Vagina (tissue), 2 donors: ENCODE measurements around the gene ZBTB40. TPM values are rescaled to one million over a fixed set of nuclear protein-coding genes. Genes with fewer than 3 reads are reported as not detected.

Experiments
- DNase-seq, 2 donors: peaks; one replicate each; pipeline ENCODE4 v3.0.0-alpha.2; 2017; ENCODE audit errors: extremely low spot score in 2 of 2
- H3K27ac ChIP-seq: fragments of 200-600 bp; sonication (generic); one replicate; pipeline ENCODE4 v1.5.1; 2019
- H3K27me3 ChIP-seq: fragments of 200-600 bp; sonication (generic); one replicate; pipeline ENCODE4 v1.5.1; 2019
- H3K36me3 ChIP-seq, 2 donors: fragments of 200-600 bp; sonication (generic); one replicate each; pipeline ENCODE4 v1.5.1; 2017 to 2019
- H3K4me1 ChIP-seq: fragments of 200-600 bp; sonication (generic); one replicate; pipeline ENCODE4 v1.5.1; 2019
- H3K4me3 ChIP-seq, 2 donors: fragments of 200-600 bp; sonication (generic); 1 replicate in 1 of 2; 2 replicates in 1 of 2; pipeline ENCODE4 v1.5.1; 2016 to 2019
- H3K9me3 ChIP-seq: fragments of 200-600 bp; sonication (generic); one replicate; pipeline ENCODE4 v1.5.1; 2019
- POLR2A ChIP-seq, 2 donors: fragments of 450-650 bp; IDR thresholded peaks; one replicate each; pipeline ENCODE4 v1.6.1; 2017; ENCODE audit warnings: antibody characterized with exemption in 2 of 2, mild to moderate bottlenecking in 2 of 2, moderate library complexity in 2 of 2
- POLR2AphosphoS5 ChIP-seq, 2 donors: sonication (generic); formaldehyde crosslinking; IDR thresholded peaks; one replicate each; pipeline ENCODE4 v1.9.0; 2017; ENCODE audit warnings: antibody characterized with exemption in 2 of 2, mild to moderate bottlenecking in 2 of 2, low read depth in 1 of 2; ENCODE audit not compliant: insufficient read depth in 1 of 2
- intact Hi-C: fragments of 100-400 bp; cut with DNase I; formaldehyde crosslinking; loops from one replicate; pipeline ENCODE4 v1.15.1; 2023
- total RNA-seq: library from RNA; depleted of rRNA; stranded (reverse); fragments of >200 nt; gene quantifications from one replicate; pipeline ENCODE4 v1.2.3, GENCODE V29; 2016
- TF ChIP-seq, protein P1 (sequence below), 3 experiments: fragments of 450-650 bp in 2 of 3; fragments of 200-600 bp in 1 of 3; sonication (generic) in 1 of 3; IDR thresholded peaks; one replicate each; pipeline ENCODE4 v1.5.1; 2017 to 2019; ENCODE audit warnings: antibody characterized with exemption in 3 of 3, mild to moderate bottlenecking in 2 of 3, moderate library complexity in 2 of 3

ZBTB40 gene
- total RNA-seq, 1 donor from 2014 or later: 14.7 TPM

DNA sequence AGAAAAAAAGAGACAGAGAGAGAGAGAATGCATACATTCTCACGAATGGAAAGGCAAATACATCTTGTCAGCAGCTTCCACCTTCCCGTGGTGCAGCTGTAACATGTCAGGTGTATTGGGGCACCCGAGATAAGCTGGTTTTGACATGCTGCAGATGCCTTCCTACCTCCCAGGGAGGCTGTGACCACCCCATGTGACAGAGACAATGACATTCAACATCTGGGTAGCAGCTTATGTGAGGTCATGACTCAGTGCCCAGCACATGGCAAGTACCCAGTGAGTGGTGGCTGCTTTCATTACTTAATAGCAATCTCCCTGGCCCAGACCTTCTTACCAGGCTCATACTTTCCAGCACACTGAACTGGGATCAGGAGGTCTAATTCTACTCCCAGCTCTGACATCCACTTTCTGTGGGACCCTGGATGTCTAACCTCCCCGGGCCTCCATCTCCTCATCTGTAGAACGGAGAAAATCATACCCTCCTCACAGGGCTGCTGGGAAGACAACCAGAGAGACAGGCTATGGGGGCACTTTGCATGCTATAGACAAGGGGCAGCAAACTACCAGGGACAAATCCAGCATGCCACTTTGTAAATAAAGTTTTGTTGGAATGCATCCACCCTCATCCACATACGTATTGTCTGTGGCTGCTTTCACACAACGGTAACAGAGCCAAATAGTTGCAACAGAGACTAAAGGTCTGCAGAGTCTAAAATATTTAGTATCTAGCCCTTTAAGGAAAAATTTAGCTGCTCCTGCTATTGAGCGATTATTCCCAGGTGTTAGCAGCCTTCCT is 38.5 kb upstream of the ZBTB40 start:
- Histone ChIP-seq H3K9me3 (no peaks in the 10 kb centered on the region), H3K27me3 (no peaks in the 10 kb centered on the region), H3K4me1 (peaks cover 5% of the 10 kb centered on the region), H3K27ac (no peak overlapping the region), H3K4me3 (no peak overlapping the region), H3K36me3 (no peaks in the 10 kb centered on the region)
- intact Hi-C loops: no loop called here
- DNase-seq: no peak
- TF ChIP-seq, protein P1, sequence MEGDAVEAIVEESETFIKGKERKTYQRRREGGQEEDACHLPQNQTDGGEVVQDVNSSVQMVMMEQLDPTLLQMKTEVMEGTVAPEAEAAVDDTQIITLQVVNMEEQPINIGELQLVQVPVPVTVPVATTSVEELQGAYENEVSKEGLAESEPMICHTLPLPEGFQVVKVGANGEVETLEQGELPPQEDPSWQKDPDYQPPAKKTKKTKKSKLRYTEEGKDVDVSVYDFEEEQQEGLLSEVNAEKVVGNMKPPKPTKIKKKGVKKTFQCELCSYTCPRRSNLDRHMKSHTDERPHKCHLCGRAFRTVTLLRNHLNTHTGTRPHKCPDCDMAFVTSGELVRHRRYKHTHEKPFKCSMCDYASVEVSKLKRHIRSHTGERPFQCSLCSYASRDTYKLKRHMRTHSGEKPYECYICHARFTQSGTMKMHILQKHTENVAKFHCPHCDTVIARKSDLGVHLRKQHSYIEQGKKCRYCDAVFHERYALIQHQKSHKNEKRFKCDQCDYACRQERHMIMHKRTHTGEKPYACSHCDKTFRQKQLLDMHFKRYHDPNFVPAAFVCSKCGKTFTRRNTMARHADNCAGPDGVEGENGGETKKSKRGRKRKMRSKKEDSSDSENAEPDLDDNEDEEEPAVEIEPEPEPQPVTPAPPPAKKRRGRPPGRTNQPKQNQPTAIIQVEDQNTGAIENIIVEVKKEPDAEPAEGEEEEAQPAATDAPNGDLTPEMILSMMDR (IDR thresholded peaks at IDR 0.05): no peak

GRCh38 chr1:22413799-22414198 is 37.9 kb upstream of the ZBTB40 start:
- H3K36me3 ChIP-seq: no peaks in the 10 kb centered on the region
- H3K27me3 ChIP-seq: no peaks in the 10 kb centered on the region
- peaks cover 5% of the 10 kb centered on the region for H3K4me1 ChIP-seq
- TF ChIP-seq POLR2A (IDR thresholded peaks at IDR 0.05) (no peak), POLR2AphosphoS5 (IDR thresholded peaks at IDR 0.05; ENCODE audit: insufficient read depth in 1 of 2, low read depth in 1 of 2) (no peak)
- TF ChIP-seq, protein P1 (IDR thresholded peaks at IDR 0.05): no peak
- no peak overlapping the region for H3K4me3 ChIP-seq
- no peak for DNase-seq
- no peaks in the 10 kb centered on the region for H3K9me3 ChIP-seq
- H3K27ac ChIP-seq: no peak overlapping the region
- intact Hi-C loops: no loop called here

DNA sequence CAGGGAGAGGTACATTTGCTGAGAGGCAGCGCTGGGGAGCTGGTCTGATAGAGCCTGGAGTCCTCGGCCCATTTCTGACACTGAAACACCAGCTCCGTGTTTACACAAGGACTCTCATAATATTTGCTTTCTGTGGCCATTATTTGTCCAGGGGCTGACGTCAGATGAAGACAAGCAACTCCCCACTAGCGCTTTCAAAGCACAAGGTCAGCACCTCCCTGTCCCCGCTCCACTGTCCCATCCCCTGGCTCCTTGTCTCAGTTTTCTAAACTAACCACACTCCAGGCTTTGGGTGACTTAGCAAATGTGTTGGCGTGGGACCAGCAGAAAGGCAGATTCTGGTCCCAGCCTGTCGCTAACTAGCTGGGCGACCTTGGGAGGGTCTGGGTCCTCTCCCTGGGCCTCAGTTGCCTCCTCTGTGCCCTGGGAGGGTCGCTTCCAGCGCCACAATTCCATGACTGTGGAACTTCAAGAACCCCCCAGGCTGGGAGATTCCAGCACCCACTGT is 37.4 kb upstream of the ZBTB40 start:
- Histone ChIP-seq H3K27me3 (no peaks in the 10 kb centered on the region), H3K4me1 (peaks cover 5% of the 10 kb centered on the region), H3K27ac (no peak overlapping the region), H3K9me3 (no peaks in the 10 kb centered on the region), H3K4me3 (no peak overlapping the region), H3K36me3 (no peaks in the 10 kb centered on the region)
- DNase-seq: no peak
- TF ChIP-seq POLR2A (IDR thresholded peaks at IDR 0.05) (no peak), POLR2AphosphoS5 (IDR thresholded peaks at IDR 0.05; ENCODE audit: insufficient read depth in 1 of 2, low read depth in 1 of 2) (no peak)
- TF ChIP-seq, protein P1 (IDR thresholded peaks at IDR 0.05): no peak
- intact Hi-C loops: no loop called here

DNA sequence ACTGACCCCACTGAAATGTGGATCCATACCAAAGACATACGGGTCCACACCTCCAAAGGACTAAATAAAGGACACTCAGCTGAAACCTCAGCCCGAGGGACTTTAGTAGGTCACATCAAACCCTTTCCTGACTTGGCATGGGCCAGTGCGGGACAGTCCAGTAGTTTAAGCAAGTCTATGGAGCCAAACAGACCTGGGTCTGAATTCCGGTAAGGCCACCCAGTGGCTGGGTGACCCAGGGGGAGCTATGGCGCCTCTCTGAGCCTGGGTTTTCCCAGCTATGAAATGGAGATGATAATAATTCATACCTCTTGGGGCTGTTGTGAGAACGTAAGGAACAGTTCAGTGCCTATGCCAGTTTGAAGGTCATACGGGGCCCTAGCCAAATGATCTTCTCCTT is 36.2 kb upstream of the ZBTB40 start:
- Histone ChIP-seq H3K27me3 (no peaks in the 10 kb centered on the region), H3K4me3 (no peak overlapping the region), H3K36me3 (no peaks in the 10 kb centered on the region), H3K27ac (no peak overlapping the region), H3K4me1 (peaks cover 5% of the 10 kb centered on the region), H3K9me3 (no peaks in the 10 kb centered on the region)
- intact Hi-C loops: loop anchor here (5.0 kb wide), 1 partner anchor 227 kb away; the partner anchor contains the start of gene C1QC
- no peak for DNase-seq
- TF ChIP-seq, protein P1 (IDR thresholded peaks at IDR 0.05): no peak
